Measurements from ENCODE around the gene ENAH.

ENAH gene

DNA sequence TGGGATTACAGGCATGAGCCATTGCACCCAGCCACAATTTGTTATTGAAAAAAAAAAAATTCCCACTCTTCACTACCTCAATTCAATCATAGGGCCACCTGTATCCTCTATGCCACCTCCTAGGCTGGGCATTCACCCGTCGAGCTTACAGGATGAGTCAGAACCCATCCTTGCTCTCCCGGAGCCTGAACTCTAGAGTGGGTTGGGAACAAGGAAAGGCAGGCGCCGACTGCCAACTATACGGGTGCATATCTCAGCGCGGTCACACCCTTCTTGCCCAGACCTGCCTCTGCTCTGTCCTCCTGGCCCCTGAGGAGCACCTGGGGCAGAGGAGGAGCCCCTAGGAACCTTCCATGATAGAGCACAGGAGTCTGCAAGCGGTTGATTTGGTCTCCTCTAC is 203.7 kb downstream of the ENAH start:
- DNase-seq: no peak

DNA sequence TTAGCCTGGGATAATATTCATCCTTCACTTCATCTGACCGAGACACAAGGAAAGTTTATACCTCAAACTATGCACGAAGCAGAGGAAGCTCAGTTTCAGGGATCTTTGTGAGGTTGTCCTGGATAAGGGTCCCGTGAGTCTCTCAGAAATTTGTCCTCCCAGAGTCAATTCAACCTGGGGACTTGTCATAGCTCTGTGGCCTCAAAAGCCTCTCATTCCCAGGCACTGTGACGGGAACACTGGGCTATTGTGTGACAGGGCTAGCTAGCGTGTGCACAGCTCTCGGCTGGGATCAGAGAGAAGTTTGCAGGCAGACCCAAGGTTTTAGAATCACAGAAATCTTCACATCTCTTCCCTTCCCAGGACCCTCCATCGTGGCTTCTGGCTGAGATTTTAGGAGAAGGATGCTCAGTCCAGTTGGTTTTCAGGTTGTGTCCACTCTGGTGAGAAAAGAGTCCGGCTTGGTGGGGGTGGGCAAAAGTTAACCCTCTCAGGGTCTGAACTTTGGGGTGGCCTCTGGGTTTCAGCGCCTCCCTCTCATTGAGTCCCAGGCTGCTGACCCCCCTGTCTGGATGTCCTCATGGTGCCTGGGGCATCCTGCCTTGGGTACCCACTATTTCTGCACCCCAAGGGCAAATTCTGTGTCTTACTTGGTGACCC is 204.6 kb downstream of the ENAH start:
- no peak for DNase-seq

DNA sequence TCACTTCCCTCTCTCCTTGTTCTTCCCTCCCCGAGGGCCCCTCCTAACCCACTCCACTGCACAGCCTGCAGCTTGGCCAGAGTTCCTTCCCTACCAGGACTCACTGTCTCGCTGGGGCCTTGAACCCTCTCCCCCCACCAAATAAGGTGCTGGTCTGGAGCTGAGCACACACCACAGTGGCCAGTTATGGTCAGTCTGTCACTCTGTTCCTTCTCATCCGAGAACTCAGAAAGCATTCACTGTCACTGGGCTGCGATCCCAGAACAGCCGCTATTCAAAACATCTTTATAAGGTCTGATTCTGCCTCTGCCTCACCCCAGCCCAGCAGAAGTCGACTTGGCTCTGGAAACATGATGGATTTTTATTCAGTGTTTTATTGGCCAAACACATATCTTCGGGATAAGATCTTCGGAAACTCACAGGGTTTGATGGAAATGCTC is 205.3 kb downstream of the ENAH start:
- no peak for DNase-seq

DNA sequence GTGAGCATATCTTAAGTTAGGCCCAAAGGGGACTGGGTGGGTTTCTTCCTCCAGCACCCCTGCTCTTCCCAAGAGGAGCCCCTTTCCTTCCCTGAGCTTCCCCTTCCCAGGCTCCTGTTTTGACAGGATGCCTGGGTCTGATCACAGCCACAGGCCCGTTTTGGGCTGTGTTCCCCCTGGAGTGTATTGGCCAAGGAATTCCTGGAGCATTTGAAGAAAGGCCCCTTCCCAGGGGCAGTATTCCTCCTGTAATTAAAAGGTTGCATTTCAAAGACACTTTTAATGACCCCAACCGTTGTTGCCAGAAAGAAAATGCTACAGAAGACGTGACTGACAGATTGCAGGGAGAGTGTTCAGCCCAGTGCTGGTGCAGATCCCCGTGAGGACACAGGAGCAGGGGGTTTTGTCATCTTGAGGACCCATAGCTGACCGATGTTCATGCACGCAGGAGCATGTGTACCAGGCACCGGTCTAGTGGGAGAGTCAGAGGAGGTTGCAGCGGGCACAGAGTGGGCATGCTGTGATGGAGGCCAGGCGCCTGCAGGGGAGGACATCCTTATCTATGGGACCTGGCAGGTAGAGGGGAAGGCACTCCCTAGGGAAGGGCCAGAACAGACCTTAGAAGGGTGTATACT is 205.8 kb downstream of the ENAH start:
- no peak for DNase-seq

DNA sequence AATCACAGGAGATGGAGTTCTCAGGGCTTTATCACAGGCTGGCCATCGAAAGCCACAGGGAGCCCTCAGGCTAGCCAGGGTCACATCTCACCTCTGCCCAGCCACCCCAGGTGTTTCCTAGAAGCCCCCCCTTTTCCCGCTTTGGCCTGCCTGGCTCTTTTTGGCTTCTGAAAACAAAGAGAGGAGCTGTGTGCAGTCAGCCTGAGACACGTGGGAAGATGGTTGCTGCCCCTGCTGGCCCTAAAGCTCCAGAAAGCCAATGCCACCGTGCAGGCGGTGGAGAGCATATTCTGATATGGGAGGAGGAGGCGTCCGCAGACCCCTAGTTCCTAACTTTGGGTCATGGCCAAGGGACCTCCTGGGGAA is 206.3 kb downstream of the ENAH start:
- no peak for DNase-seq

DNA sequence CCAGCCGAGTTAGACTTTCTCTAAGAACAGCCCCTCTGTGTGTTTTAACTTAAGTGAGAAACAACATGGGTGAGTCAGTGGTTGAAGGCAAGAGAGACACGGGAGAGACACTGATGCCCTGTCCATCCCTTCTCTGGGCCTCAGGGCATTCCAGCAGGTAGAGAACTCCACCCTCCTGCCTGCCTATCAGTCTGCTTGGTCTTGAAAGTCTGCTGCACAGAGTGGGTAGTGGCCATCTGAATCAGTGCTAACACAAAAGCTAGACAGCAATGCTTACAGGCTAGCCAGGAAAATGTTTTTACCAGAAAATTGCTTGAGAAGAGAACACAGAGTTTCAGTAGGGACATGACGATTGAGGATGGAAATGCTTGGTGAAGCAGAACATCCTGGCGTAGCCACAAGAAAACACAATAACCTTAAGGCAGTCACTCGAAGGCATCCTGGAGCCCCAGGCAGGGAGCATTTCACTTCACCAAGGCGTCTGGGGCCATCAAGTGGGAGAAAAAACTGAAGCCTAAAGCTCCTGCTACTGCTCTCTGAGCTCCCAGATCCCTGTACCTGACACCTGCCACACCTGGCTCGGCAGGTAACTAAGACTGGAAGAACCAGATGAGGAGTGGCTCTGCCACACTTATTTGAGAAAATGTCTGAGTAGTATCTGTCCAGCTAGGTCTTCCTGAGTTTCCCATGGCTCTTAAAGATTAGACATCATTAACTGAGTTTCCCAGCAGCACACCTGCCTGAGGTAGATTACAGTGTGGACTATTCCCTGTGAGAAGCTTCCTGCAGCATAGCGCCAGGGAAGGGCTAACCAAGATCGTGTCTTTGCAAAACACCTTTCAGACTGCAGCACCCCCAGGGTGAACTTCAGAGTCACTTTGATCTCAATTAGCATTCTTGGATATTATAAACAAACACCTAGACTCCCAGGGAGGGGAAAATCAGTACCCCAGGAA is 207.0 kb downstream of the ENAH start:
- no peak for DNase-seq

DNA sequence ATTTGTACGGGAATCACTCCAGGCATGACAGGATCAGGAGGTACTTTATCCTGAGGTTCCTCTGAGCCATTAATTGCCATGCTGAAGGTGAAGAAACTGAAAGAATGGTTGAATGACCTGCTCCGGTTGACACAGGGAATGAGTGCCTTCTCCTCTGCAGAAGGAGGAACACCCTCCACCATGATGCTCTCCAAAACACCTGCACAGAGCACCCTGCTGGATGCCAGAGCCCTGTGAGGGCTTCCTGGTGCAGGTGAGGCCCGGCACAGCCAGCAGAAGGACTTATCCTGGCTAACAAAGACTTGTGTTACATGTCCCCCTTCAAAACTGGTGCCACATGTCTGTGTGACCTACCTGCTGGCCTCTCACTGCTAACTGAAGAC is 210.8 kb downstream of the ENAH start:
- no peak for DNase-seq

DNA sequence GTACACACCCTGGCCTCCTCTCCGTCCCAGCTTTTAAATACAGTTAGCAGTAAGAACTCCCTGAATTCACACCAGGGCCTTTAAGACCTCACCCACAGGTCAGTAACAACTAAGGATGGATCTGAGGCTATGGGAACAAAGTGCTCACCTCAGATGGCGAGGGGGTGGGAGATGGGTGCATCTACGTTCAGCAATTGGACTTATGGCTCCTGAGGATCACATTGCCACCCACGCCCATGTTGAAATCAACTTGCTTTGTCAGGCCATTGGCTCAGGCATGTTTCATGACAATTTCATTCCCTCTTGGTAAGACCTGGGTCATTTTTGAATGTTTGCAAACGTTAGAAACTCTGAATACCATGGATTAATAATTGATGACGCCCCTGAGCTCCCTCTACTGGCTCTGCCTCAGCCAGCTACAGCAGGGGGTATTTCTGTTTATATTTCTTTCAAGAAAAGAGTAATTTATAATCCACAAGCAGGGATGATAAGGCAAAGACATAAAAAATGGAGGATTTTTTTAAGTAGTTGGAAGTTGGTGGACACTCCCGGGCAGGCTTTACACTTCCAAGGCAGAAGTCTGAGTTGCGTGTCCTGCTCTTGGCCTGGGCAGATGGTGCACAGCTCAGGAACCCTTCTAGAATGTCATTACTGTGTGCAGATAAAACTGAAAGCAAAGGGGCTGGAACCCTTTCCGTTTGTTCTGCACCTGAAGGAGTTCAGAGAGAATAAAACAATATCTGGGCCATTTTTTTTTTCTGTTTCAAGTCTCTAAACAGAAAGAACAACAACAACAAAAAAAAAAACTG is 211.4 kb downstream of the ENAH start:
- no peak for DNase-seq

DNA sequence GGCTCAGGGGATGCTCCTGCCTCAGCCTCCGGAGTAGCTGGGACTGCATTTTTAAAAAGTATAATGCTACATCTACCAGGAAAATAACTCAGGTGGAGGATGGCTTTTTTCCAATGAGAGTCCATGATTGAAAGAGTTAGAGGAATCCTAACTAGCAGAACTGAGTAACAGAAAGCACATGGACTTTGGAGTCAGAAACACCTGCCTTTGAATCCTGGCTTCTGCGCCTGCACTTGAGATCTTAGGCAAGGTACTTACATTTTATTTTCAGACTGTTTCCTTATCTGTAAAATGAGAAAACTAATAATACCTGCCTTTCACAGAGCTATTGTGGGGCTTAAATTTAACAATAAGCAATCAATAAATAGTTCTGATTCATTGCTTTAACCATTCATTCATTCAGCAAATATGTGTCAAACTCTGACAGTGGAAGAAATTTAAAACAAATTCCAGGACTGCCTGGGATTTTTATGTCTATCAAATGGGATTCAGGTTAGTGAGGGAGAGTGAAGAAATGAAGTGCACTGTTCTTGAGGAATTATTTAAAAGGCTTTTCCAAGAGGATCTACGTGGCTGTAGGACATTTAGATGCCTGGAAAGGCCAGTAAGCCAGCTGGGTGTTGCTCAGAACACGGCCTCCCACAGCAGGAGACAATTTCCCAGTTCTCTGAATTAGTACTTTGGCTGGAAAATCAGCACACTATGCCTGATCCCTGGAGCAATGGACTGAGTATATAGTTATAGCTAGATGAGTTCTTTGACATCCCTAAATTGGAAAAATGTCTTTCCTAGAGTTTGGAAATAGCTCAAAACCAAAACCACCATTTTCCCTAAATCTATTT is 212.3 kb downstream of the ENAH start:
- no peak for DNase-seq

DNA sequence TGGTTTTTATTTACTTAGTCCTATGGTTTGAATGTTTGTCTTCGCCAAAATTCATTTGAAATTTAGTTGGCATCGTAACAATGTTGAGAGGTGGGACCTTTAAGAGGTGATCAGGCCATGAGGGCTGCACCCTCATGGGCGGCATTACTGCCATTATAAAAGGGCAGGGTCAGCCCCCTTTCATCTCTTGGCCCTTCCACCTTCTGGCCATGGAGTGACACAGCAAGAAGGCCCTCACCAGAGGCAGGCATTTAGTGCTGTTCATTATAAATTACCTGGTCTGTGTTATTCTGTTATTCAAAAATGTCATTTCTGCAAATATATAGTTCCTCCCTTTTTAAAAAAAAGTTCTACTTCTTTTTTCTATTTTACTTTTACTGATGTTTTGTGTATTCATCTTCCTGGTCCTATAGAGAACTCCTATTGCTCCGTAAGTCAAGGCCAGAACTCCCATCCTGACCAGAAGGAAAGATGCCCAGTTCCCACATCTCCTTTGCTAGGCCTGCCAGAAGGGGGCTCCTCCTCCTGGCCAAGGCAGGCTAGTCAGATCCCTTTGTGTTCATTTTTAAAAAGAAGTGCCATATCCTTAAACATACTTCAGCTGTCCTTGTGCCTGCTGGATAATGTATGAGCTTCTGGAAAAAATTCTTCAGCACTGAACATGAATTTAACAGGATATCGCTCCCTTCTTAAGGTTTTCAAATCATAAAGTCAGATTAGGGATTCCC is 215.0 kb downstream of the ENAH start:
- DNase-seq: no peak
